ENCODE data around the gene USP14. TPM values are rescaled to one million over a fixed set of nuclear protein-coding genes. Genes with fewer than 3 reads are reported as not detected.
"Not testable (repeated sequence)": the region's sequence is repeated elsewhere in the genome, so short reads cannot be mapped to it uniquely, and the experiment has no call there.

USP14 gene
- total RNA-seq, 1 donor from 2014 or later: 51.0 TPM

GRCh38 chr18:135045-135444 lies 23.3 kb upstream of the USP14 start:
- Histone ChIP-seq H3K4me1 (no peaks in the 10 kb centered on the region), H3K4me3 (no peak overlapping the region), H3K9me3 (replicated peaks) (peaks cover 6% of the 10 kb centered on the region), H3K36me3 (no peaks in the 10 kb centered on the region), H3K27me3 (ENCODE audit: low read depth) (no peaks in the 10 kb centered on the region), H3K27ac (replicated peaks) (no peak overlapping the region)
- intact Hi-C loops (cut with micrococcal nuclease): no loop called here
- DNase-seq: no peak
- no peak for TF ChIP-seq CTCF (IDR thresholded peaks at IDR 0.05; ENCODE audit: borderline replicate concordance)

GRCh38 chr18:136433-136832 lies 21.9 kb upstream of the USP14 start:
- Histone ChIP-seq H3K27me3 (ENCODE audit: low read depth) (no peaks in the 10 kb centered on the region), H3K4me1 (no peaks in the 10 kb centered on the region), H3K36me3 (no peaks in the 10 kb centered on the region), H3K27ac (replicated peaks) (no peak overlapping the region), H3K4me3 (no peak overlapping the region), H3K9me3 (replicated peaks) (no peaks in the 10 kb centered on the region)
- DNase-seq: no peak
- intact Hi-C loops (cut with micrococcal nuclease): no loop called here
- no peak for TF ChIP-seq CTCF (IDR thresholded peaks at IDR 0.05; ENCODE audit: borderline replicate concordance)

- intact Hi-C loops (cut with micrococcal nuclease): no loop called here
- no peak overlapping the region for H3K27ac ChIP-seq (replicated peaks)
- H3K4me1 ChIP-seq: no peaks in the 10 kb centered on the region
- H3K9me3 ChIP-seq (replicated peaks): no peaks in the 10 kb centered on the region
- no peak overlapping the region for H3K4me3 ChIP-seq
- H3K27me3 ChIP-seq (ENCODE audit: low read depth): no peaks in the 10 kb centered on the region
- no peak for DNase-seq
- no peaks in the 10 kb centered on the region for H3K36me3 ChIP-seq
- no peak for TF ChIP-seq CTCF (IDR thresholded peaks at IDR 0.05; ENCODE audit: borderline replicate concordance)
Observed at GRCh38 chr18:137327-137726, 21.0 kb upstream of the USP14 start.

- no peak overlapping the region for H3K27ac ChIP-seq (replicated peaks)
- no peaks in the 10 kb centered on the region for H3K4me1 ChIP-seq
- H3K9me3 ChIP-seq (replicated peaks): no peaks in the 10 kb centered on the region
- no peak overlapping the region for H3K4me3 ChIP-seq
- no peak for DNase-seq
- intact Hi-C loops (cut with micrococcal nuclease): no loop called here
- peaks cover 14% of the 10 kb centered on the region for H3K27me3 ChIP-seq (ENCODE audit: low read depth)
- H3K36me3 ChIP-seq: no peaks in the 10 kb centered on the region
- TF ChIP-seq CTCF (IDR thresholded peaks at IDR 0.05; ENCODE audit: borderline replicate concordance): no peak
Observed at GRCh38 chr18:140670-141266, 17.6 kb upstream of the USP14 start.

GRCh38 chr18:142624-143296 lies 15.6 kb upstream of the USP14 start:
- peaks cover 14% of the 10 kb centered on the region for H3K27me3 ChIP-seq (ENCODE audit: low read depth)
- intact Hi-C loops (cut with micrococcal nuclease): not testable (repeated sequence)

GRCh38 chr18:148841-149240 lies 9.5 kb upstream of the USP14 start:
- TF ChIP-seq CTCF (IDR thresholded peaks at IDR 0.05; ENCODE audit: borderline replicate concordance): no peak
- Histone ChIP-seq H3K36me3 (no peaks in the 10 kb centered on the region), H3K27ac (replicated peaks) (no peak overlapping the region), H3K9me3 (replicated peaks) (no peaks in the 10 kb centered on the region), H3K4me3 (no peak overlapping the region), H3K4me1 (no peaks in the 10 kb centered on the region), H3K27me3 (ENCODE audit: low read depth) (peaks cover 30% of the 10 kb centered on the region)
- intact Hi-C loops (cut with micrococcal nuclease): no loop called here
- no peak for DNase-seq

More at GRCh38 chr18:142624-143296, 15.6 kb upstream of the USP14 start:
- not testable (repeated sequence) for H3K4me3 ChIP-seq; H3K4me1 ChIP-seq; H3K27ac ChIP-seq (replicated peaks); H3K9me3 ChIP-seq (replicated peaks); DNase-seq; H3K36me3 ChIP-seq
